NT2/D1 (cell line): Measurements from ENCODE around the gene CASQ2.

ENCODE experiments used
- SUZ12 ChIP-seq: IDR thresholded peaks from 2 replicates; pipeline ENCODE4 v1.6.1; 2011; ENCODE audit not compliant: insufficient read length, insufficient read depth; ENCODE audit errors: extremely low read depth
- ZNF274 ChIP-seq: IDR thresholded peaks from 2 replicates; pipeline ENCODE4 v1.6.1; 2011; ENCODE audit warnings: mild to moderate bottlenecking, low read depth, low read length

GRCh38 chr1:115655916-115656315 is 112.6 kb downstream of the CASQ2 start:
- TF ChIP-seq ZNF274, result no peak
- no peak for TF ChIP-seq SUZ12
